Endodermal cell (in vitro differentiated cells): ENCODE measurements around the gene CADM3. TPM values are rescaled to one million over a fixed set of nuclear protein-coding genes. Genes with fewer than 3 reads are reported as not detected.

Experiments used
- DNase-seq: peaks from one replicate; pipeline ENCODE4 v3.0.0-alpha.2; 2017
- H3K27ac ChIP-seq: 2 replicates; pipeline ENCODE4 v1.5.1; 2013; ENCODE audit warnings: mild to moderate bottlenecking, low read depth, low read length, moderate library complexity
- H3K27me3 ChIP-seq: 2 replicates; pipeline ENCODE4 v1.6.1; 2013; ENCODE audit warnings: mild to moderate bottlenecking, low read length, moderate library complexity; ENCODE audit not compliant: insufficient read depth, control insufficient read depth, poor library complexity, severe bottlenecking
- H3K36me3 ChIP-seq: 2 replicates; pipeline ENCODE4 v1.7.0; 2013; ENCODE audit warnings: mild to moderate bottlenecking, low read length, moderate library complexity; ENCODE audit not compliant: control insufficient read depth, insufficient read depth
- H3K4me1 ChIP-seq: one replicate; pipeline ENCODE4 v1.7.0; 2013; ENCODE audit warnings: low read length; ENCODE audit not compliant: control insufficient read depth, insufficient read depth
- H3K4me3 ChIP-seq: 2 replicates; pipeline ENCODE4 v1.5.1; 2013; ENCODE audit warnings: mild to moderate bottlenecking, low read length, moderate library complexity
- H3K9ac ChIP-seq: 2 replicates; pipeline ENCODE4 v1.6.1; 2013; ENCODE audit warnings: mild to moderate bottlenecking, low read length, moderate library complexity; ENCODE audit not compliant: poor library complexity, severe bottlenecking; ENCODE audit errors: extremely low read depth
- H3K9me3 ChIP-seq: 2 replicates; pipeline ENCODE4 v1.6.1; 2013; ENCODE audit warnings: mild to moderate bottlenecking, low read length, moderate library complexity; ENCODE audit not compliant: control insufficient read depth
- H3K27ac Mint-ChIP-seq: 2 replicates; pipeline ENCODE4 v1.8.0; 2020; ENCODE audit warnings: mixed read lengths
- H3K27me3 Mint-ChIP-seq: 2 replicates; pipeline ENCODE4 v1.8.0; 2021; ENCODE audit warnings: mild to moderate bottlenecking, mixed read lengths; ENCODE audit not compliant: insufficient read depth
- H3K36me3 Mint-ChIP-seq: 2 replicates; pipeline ENCODE4 v1.8.0; 2020; ENCODE audit warnings: low read depth, mixed read lengths
- H3K4me1 Mint-ChIP-seq: 2 replicates; pipeline ENCODE4 v1.8.0; 2020; ENCODE audit warnings: mixed read lengths
- H3K4me3 Mint-ChIP-seq: 2 replicates; pipeline ENCODE4 v1.8.0; 2020; ENCODE audit warnings: mild to moderate bottlenecking, moderate library complexity, mixed read lengths
- H3K9me3 Mint-ChIP-seq: 2 replicates; pipeline ENCODE4 v1.8.0; 2020; ENCODE audit warnings: mild to moderate bottlenecking, mixed read lengths
- WGBS, 2 experiments: methylation state at CpG; one replicate each; pipeline versions ENCODE4 v1.1.5 to v1.1.7; 2013; ENCODE audit warnings: missing lambda C conversion rate in 2 of 2, mixed read lengths in 1 of 2; ENCODE audit not compliant: insufficient coverage in 1 of 2, insufficient read length in 1 of 2; 5-methylcytosine and 5-hydroxymethylcytosine counted together
- total RNA-seq, 2 donors: library from RNA; stranded (reverse); fragmentation: NEBNext Ultra II Directional in 1 of 2; extraction: Animal tissue kit (Norgen Biotek cat#: 25700) in 1 of 2; gene quantifications; 2 replicates in 1 of 2; 3 replicates in 1 of 2; pipeline ENCODE4 v1.2.1, GENCODE V29; 2021
- TF ChIP-seq, protein P1 (sequence below): fragments of 200-600 bp; sonication (generic); conservative IDR thresholded peaks from 2 replicates; pipeline ENCODE4 v1.5.0; 2021; ENCODE audit warnings: antibody characterized with exemption, mild to moderate bottlenecking

CADM3 gene
- total RNA-seq, 2 donors from 2014 or later, result 2.4 to 4.0 TPM

- Histone ChIP-seq H3K4me1 (no peaks in the 10 kb centered on the region), H3K9ac (no peak overlapping the region), H3K27ac (peak overlapping the region; percentile 58), H3K4me3 (no peak overlapping the region), H3K9me3 (no peaks in the 10 kb centered on the region), H3K36me3 (no peaks in the 10 kb centered on the region), H3K27me3 (no peaks in the 10 kb centered on the region)
- no peak overlapping the region for H3K4me3 Mint-ChIP-seq
- DNase-seq, result no peak
- TF ChIP-seq, protein P1, sequence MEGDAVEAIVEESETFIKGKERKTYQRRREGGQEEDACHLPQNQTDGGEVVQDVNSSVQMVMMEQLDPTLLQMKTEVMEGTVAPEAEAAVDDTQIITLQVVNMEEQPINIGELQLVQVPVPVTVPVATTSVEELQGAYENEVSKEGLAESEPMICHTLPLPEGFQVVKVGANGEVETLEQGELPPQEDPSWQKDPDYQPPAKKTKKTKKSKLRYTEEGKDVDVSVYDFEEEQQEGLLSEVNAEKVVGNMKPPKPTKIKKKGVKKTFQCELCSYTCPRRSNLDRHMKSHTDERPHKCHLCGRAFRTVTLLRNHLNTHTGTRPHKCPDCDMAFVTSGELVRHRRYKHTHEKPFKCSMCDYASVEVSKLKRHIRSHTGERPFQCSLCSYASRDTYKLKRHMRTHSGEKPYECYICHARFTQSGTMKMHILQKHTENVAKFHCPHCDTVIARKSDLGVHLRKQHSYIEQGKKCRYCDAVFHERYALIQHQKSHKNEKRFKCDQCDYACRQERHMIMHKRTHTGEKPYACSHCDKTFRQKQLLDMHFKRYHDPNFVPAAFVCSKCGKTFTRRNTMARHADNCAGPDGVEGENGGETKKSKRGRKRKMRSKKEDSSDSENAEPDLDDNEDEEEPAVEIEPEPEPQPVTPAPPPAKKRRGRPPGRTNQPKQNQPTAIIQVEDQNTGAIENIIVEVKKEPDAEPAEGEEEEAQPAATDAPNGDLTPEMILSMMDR, result no peak
- no peaks in the 10 kb centered on the region for H3K9me3 Mint-ChIP-seq
- WGBS, 2 experiments, result 82 to 83% methylated on average over 2 of the region's 2 CpGs
- H3K27ac Mint-ChIP-seq, result no peak overlapping the region
- H3K27me3 Mint-ChIP-seq, result peaks cover 3% of the 10 kb centered on the region
- H3K4me1 Mint-ChIP-seq, result no peaks in the 10 kb centered on the region
- H3K36me3 Mint-ChIP-seq, result no peaks in the 10 kb centered on the region
Measured at GRCh38 chr1:159142391-159142663, 29.1 kb upstream of the CADM3 start.

- H3K4me3 ChIP-seq, result no peak overlapping the region
- H3K27me3 Mint-ChIP-seq, result peaks cover 3% of the 10 kb centered on the region
- no peaks in the 10 kb centered on the region for H3K4me1 ChIP-seq
- no peaks in the 10 kb centered on the region for H3K9me3 ChIP-seq
- WGBS, 2 experiments, result 77 to 90% methylated on average over 3 to 5 of the region's 5 CpGs
- no peak overlapping the region for H3K27ac Mint-ChIP-seq
- TF ChIP-seq, protein P1, result no peak
- no peaks in the 10 kb centered on the region for H3K36me3 Mint-ChIP-seq
- H3K9me3 Mint-ChIP-seq, result no peaks in the 10 kb centered on the region
- no peaks in the 10 kb centered on the region for H3K36me3 ChIP-seq
- H3K9ac ChIP-seq, result no peak overlapping the region
- H3K27ac ChIP-seq, result no peak overlapping the region
- H3K4me1 Mint-ChIP-seq, result no peaks in the 10 kb centered on the region
- no peaks in the 10 kb centered on the region for H3K27me3 ChIP-seq
- no peak for DNase-seq
- no peak overlapping the region for H3K4me3 Mint-ChIP-seq
Measured at GRCh38 chr1:159142726-159143510, 28.5 kb upstream of the CADM3 start.

- H3K4me1 Mint-ChIP-seq, result no peaks in the 10 kb centered on the region
- Histone ChIP-seq H3K36me3 (no peaks in the 10 kb centered on the region), H3K4me3 (no peak overlapping the region), H3K9ac (no peak overlapping the region), H3K9me3 (no peaks in the 10 kb centered on the region), H3K27ac (no peak overlapping the region), H3K27me3 (no peaks in the 10 kb centered on the region), H3K4me1 (no peaks in the 10 kb centered on the region)
- no peak overlapping the region for H3K27ac Mint-ChIP-seq
- peaks cover 3% of the 10 kb centered on the region for H3K27me3 Mint-ChIP-seq
- TF ChIP-seq, protein P1, result no peak
- 91 to 100% methylated on average over 3 of the region's 3 CpGs for WGBS, 2 experiments
- no peaks in the 10 kb centered on the region for H3K9me3 Mint-ChIP-seq
- no peak overlapping the region for H3K4me3 Mint-ChIP-seq
- DNase-seq, result no peak
- H3K36me3 Mint-ChIP-seq, result no peaks in the 10 kb centered on the region
Measured at GRCh38 chr1:159144571-159144970, 26.8 kb upstream of the CADM3 start.
